Astrocyte (in vitro differentiated cells and primary cell): Measurements from ENCODE around the gene NPFFR1.

Source experiments
- EZH2 ChIP-seq: IDR thresholded peaks from 2 replicates; pipeline ENCODE4 v1.6.1; 2012; ENCODE audit warnings: mild to moderate bottlenecking, low read length, inconsistent platforms; ENCODE audit not compliant: insufficient read depth
- TF ChIP-seq, protein P1 (sequence below): IDR thresholded peaks from 2 replicates; pipeline ENCODE4 v1.5.1; 2011; ENCODE audit warnings: low read depth, mild to moderate bottlenecking, inconsistent platforms, low read length, moderate library complexity; ENCODE audit not compliant: insufficient read depth

DNA sequence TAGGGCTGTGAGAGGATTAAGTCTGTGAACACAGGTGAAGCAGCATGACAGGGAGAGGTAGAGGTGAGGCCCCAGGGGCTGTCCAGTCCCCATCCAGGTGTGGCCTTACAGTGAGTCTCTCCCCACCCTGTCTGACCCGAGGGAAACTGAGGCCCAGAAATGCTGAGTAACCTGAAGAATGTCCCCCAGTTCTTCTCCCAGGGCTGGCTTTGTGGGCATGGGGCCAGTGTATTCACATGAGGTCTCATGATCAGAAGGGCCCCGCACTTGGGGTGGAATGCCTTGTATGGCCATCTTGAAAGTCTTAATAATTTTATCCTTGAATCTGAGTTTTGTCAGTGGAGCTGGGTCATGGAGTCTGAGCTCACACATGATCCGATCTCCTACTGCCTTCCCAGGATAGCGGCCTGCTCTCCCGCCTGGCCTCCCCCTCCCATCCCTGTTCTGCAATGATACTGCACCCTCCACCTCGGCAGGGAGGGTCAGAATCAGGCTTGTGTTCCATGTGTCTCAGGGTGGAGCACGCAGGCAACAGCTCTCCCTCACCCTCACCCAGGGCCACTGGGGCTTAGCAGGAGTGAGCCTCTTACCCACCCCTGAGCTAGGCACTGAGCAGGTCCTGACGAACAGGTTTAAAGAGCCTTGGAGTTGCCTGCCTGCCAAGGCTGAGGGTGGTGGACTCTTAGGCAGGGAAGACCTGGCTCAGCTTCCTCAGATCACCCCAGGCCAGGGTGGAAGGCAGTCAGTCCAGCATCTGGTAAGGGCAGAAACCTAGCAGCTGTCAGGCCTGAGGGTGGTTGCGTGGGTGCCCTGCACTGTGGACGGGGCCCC, 41.4 kb upstream of the NPFFR1 start:
- TF ChIP-seq, protein P1, sequence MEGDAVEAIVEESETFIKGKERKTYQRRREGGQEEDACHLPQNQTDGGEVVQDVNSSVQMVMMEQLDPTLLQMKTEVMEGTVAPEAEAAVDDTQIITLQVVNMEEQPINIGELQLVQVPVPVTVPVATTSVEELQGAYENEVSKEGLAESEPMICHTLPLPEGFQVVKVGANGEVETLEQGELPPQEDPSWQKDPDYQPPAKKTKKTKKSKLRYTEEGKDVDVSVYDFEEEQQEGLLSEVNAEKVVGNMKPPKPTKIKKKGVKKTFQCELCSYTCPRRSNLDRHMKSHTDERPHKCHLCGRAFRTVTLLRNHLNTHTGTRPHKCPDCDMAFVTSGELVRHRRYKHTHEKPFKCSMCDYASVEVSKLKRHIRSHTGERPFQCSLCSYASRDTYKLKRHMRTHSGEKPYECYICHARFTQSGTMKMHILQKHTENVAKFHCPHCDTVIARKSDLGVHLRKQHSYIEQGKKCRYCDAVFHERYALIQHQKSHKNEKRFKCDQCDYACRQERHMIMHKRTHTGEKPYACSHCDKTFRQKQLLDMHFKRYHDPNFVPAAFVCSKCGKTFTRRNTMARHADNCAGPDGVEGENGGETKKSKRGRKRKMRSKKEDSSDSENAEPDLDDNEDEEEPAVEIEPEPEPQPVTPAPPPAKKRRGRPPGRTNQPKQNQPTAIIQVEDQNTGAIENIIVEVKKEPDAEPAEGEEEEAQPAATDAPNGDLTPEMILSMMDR, result no peak
- TF ChIP-seq EZH2, result no peak
